Gastroesophageal sphincter (tissue), 3 donors: ENCODE measurements around the gene PTDSS2.

Experiments used
- EP300 ChIP-seq: sonication (generic); formaldehyde crosslinking; IDR thresholded peaks from one replicate; pipeline ENCODE4 v1.6.1; 2017; ENCODE audit warnings: antibody characterized with exemption, mild to moderate bottlenecking
- POLR2A ChIP-seq, 2 donors: fragments of 450-650 bp; IDR thresholded peaks; one replicate each; pipeline ENCODE4 v1.6.1; 2017; ENCODE audit warnings: antibody characterized with exemption in 2 of 2, mild to moderate bottlenecking in 2 of 2, moderate library complexity in 1 of 2
- POLR2AphosphoS5 ChIP-seq: sonication (generic); formaldehyde crosslinking; IDR thresholded peaks from one replicate; pipeline ENCODE4 v1.6.1; 2017; ENCODE audit warnings: antibody characterized with exemption
- TF ChIP-seq, protein P1 (sequence below), 4 experiments: fragments of 200-600 bp in 2 of 4; fragments of 450-650 bp in 2 of 4; sonication (generic) in 1 of 4; IDR thresholded peaks; one replicate each; pipeline ENCODE4 v1.5.1; 2017 to 2019; ENCODE audit warnings: antibody characterized with exemption in 4 of 4, mild to moderate bottlenecking in 2 of 4, moderate library complexity in 2 of 4

DNA sequence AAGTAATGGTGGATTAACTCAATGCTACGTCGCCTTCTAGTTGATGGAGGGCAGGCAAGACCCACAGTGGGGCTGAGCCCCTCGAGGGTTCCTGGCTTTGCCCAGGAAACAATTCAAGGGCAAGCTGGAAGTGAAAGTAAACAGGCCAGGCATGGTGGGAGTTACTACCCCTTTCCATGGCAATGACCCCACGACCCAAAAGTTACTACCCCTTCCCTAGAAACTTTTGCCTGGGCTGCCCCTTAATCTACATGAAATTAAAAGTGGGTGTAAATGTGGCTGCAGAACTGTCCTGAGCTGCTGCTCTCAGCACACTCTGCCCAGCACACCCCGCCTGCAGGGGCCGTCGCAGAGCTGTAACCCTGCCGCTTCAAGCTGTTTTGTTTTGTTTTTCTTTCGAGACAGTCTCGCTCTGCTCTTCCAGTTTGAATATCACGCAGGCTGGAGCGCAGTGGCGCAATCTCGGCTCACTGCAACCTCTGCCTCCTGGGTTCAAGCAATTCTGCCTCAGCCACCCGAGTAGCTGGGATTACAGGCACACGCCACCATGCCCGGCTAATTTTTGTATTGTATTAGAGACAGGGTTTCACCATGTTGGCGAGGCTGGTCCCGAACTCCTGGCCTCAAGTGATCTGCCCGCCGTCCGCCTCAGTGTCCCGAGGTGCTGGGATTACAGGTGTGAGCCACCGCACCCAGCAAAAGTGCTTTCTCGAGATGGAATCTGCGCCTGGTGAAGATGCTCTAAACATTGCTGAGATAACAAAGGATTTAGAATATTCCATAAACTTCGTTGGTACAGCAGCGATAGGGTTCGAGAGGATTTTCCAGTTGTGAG lies 62.9 kb downstream of the PTDSS2 start:
- TF ChIP-seq, protein P1, sequence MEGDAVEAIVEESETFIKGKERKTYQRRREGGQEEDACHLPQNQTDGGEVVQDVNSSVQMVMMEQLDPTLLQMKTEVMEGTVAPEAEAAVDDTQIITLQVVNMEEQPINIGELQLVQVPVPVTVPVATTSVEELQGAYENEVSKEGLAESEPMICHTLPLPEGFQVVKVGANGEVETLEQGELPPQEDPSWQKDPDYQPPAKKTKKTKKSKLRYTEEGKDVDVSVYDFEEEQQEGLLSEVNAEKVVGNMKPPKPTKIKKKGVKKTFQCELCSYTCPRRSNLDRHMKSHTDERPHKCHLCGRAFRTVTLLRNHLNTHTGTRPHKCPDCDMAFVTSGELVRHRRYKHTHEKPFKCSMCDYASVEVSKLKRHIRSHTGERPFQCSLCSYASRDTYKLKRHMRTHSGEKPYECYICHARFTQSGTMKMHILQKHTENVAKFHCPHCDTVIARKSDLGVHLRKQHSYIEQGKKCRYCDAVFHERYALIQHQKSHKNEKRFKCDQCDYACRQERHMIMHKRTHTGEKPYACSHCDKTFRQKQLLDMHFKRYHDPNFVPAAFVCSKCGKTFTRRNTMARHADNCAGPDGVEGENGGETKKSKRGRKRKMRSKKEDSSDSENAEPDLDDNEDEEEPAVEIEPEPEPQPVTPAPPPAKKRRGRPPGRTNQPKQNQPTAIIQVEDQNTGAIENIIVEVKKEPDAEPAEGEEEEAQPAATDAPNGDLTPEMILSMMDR (IDR thresholded peaks at IDR 0.05): no peak
- TF ChIP-seq EP300 (no peak), POLR2AphosphoS5 (no peak), POLR2A (IDR thresholded peaks at IDR 0.05) (no peak)
